ENCODE data around the gene SMYD3. TPM values are rescaled to one million over a fixed set of nuclear protein-coding genes. Genes with fewer than 3 reads are reported as not detected.

Gene SMYD3
- total and polyA plus RNA-seq, 10 of the 15 experiments (the other 5 are each of a cell fraction or from before 2014, with no cell fraction given) = 18.3 to 54.0 (median 24.8) TPM

- Histone ChIP-seq H3K4me3 (no peak overlapping the region), H3K36me3 (ENCODE audit: control insufficient read depth in 2 of 2, insufficient read depth in 2 of 2, low read length in 1 of 2) (no peaks in the 10 kb centered on the region), H3K27ac (ENCODE audit: control insufficient read depth, insufficient read depth) (no peak overlapping the region), H3K9me3 (replicated peaks; ENCODE audit: control insufficient read depth, insufficient read depth, low read length) (no peaks in the 10 kb centered on the region), H3K79me2 (ENCODE audit: control insufficient read depth, insufficient read depth, low read length) (no peaks in the 10 kb centered on the region), H3K9ac (ENCODE audit: control insufficient read depth, insufficient read depth, low read length) (no peak overlapping the region), H4K20me1 (ENCODE audit: control insufficient read depth, insufficient read depth) (no peaks in the 10 kb centered on the region), H3K4me1 (ENCODE audit: control insufficient read depth, insufficient read depth, low read length) (peaks cover 14% of the 10 kb centered on the region), H3K4me2 (ENCODE audit: control insufficient read depth, insufficient read depth) (no peak overlapping the region), H3K27me3 (replicated peaks in 1 of 2; ENCODE audit: control insufficient read depth in 2 of 2, insufficient read depth in 2 of 2, low read length in 1 of 2) (no peaks in the 10 kb centered on the region), H2AFZ (ENCODE audit: control insufficient read depth, low read depth, low read length) (no peak overlapping the region)
- ATAC-seq (no peak), FAIRE-seq (no peak), DNase-seq (ENCODE audit: low read depth, low spot score) (no peak)
- no peak for TF ChIP-seq STAT3 (IDR thresholded peaks at IDR 0.05; ENCODE audit: low read depth, low read length)
- TF ChIP-seq YBX1 (IDR thresholded peaks at IDR 0.05) = no peak
- TF ChIP-seq HDAC6 (IDR thresholded peaks at IDR 0.05; ENCODE audit: unreplicated experiment) = no peak
- TF ChIP-seq SIX5 (IDR thresholded peaks at IDR 0.05; ENCODE audit: low read depth, low read length, severe bottlenecking) = no peak
- no peak for TF ChIP-seq CREB1 (IDR thresholded peaks at IDR 0.05; ENCODE audit: low read depth)
- TF ChIP-seq ZZZ3 (IDR thresholded peaks at IDR 0.05; ENCODE audit: control insufficient read depth, insufficient read length, low read depth) = no peak
- no peak for TF ChIP-seq EGR1 (IDR thresholded peaks at IDR 0.05; ENCODE audit: borderline replicate concordance in 1 of 2, low read depth in 2 of 2, low read length in 2 of 2)
- TF ChIP-seq RBBP5 (conservative IDR thresholded peaks at IDR 0.05) = no peak
- TF ChIP-seq PAX8 (IDR thresholded peaks at IDR 0.05) = no peak
- no peak for TF ChIP-seq CHD2 (IDR thresholded peaks at IDR 0.05; ENCODE audit: borderline replicate concordance, low read depth, low read length)
- TF ChIP-seq CBX3 (IDR thresholded peaks at IDR 0.05; ENCODE audit: borderline replicate concordance, low read depth) = no peak
- no peak for TF ChIP-seq MEF2A (IDR thresholded peaks at IDR 0.05; ENCODE audit: insufficient read depth, low read depth, low read length)
- TF ChIP-seq YY1 (IDR thresholded peaks at IDR 0.05; ENCODE audit: low read depth, low read length) = no peak
- TF ChIP-seq SMAD1 (IDR thresholded peaks at IDR 0.05; ENCODE audit: low read depth, partially characterized antibody) = no peak
- TF ChIP-seq GABPA (IDR thresholded peaks at IDR 0.05; ENCODE audit: low read depth) = no peak
- no peak for TF ChIP-seq SIN3A (IDR thresholded peaks at IDR 0.05; ENCODE audit: low read depth, low read length)
- TF ChIP-seq, protein P1, sequence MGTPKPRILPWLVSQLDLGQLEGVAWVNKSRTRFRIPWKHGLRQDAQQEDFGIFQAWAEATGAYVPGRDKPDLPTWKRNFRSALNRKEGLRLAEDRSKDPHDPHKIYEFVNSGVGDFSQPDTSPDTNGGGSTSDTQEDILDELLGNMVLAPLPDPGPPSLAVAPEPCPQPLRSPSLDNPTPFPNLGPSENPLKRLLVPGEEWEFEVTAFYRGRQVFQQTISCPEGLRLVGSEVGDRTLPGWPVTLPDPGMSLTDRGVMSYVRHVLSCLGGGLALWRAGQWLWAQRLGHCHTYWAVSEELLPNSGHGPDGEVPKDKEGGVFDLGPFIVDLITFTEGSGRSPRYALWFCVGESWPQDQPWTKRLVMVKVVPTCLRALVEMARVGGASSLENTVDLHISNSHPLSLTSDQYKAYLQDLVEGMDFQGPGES (IDR thresholded peaks at IDR 0.05) = no peak
- TF ChIP-seq RCOR1 (conservative IDR thresholded peaks at IDR 0.05; ENCODE audit: low read depth, low read length) = no peak
- no peak for TF ChIP-seq RELA (IDR thresholded peaks at IDR 0.05; ENCODE audit: borderline replicate concordance, partially characterized antibody)
- ChIA-PET CTCF (interaction anchor here (1.5 kb wide), 1 partner anchor 433 kb away, joined by 3 read pairs; no protein-coding TSS in a partner anchor), POLR2A (no interaction called here), RAD21 (ENCODE audit: unreplicated experiment) (no interaction called here), SMC1A (ENCODE audit: uncharacterized antibody, unreplicated experiment) (interaction anchor here (0.7 kb wide), 2 partner anchors 147 to 243 kb away, joined by 3 read pairs; no protein-coding TSS in a partner anchor)
- intact Hi-C loops (cut with micrococcal nuclease; ENCODE audit: unreplicated experiment) = no loop called here
- in situ Hi-C loops (cut with MboI) = loop anchor here (10.0 kb wide), 1 partner anchor 267 kb away; no protein-coding TSS in a partner anchor
- WGBS (ENCODE audit: insufficient coverage, insufficient replicate concordance, low lambda C conversion rate, missing lambda C conversion rate) = 50% methylated on average over 4 of the region's 4 CpGs
- no TSS peak for BruUV-seq (replicated peaks)
Measured at GRCh38 chr1:246018146-246018545, 488.9 kb downstream of the SMYD3 start.
